ENCODE data around the gene CAPS.

DNA sequence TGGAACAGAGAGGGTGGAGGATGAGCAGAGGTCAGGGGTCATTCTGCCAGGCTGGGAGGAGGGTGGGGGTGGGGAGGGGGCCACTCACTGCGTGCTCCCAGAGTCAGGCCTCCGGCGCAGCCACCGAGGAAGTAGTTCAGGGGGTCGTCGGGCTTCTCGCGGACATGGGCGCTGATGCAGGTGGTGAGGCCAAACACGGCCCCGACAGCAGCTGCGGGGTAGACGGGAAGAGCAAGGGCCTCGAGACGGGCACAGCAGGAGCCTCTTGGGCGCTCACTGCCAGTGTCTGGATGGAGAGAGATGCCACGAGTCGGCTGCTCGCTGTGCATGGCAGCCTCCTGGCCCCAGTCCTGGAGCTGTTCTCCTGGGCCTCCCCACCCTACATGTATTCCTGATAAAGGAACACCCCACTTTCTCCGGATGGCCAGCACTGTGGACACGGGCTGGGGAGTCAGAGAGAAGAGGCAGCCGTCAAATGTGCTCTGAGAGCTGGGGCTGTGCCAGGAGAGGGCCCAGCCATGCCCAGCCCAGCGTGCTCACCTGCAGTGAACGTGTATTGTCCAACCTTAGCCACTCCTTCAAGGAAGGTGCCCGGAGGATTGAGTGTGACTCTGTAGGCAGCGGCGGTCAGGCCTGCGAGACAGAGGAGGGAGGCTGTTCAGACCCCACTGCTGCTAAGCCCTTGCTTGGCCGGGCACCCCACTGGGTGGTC lies 17.5 kb upstream of the CAPS start:
- TF ChIP-seq, protein P1, sequence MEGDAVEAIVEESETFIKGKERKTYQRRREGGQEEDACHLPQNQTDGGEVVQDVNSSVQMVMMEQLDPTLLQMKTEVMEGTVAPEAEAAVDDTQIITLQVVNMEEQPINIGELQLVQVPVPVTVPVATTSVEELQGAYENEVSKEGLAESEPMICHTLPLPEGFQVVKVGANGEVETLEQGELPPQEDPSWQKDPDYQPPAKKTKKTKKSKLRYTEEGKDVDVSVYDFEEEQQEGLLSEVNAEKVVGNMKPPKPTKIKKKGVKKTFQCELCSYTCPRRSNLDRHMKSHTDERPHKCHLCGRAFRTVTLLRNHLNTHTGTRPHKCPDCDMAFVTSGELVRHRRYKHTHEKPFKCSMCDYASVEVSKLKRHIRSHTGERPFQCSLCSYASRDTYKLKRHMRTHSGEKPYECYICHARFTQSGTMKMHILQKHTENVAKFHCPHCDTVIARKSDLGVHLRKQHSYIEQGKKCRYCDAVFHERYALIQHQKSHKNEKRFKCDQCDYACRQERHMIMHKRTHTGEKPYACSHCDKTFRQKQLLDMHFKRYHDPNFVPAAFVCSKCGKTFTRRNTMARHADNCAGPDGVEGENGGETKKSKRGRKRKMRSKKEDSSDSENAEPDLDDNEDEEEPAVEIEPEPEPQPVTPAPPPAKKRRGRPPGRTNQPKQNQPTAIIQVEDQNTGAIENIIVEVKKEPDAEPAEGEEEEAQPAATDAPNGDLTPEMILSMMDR (conservative IDR thresholded peaks at IDR 0.05; ENCODE audit: low read depth, low read length): no peak
- no peak for TF ChIP-seq EZH2 (IDR thresholded peaks at IDR 0.05; ENCODE audit: borderline replicate concordance, low read depth, low read length, poor library complexity, severe bottlenecking)
